HG02623 (cell line): Measurements from ENCODE around the gene PRXL2B.
"Not testable (repeated sequence)": the region's sequence is repeated elsewhere in the genome, so short reads cannot be mapped to it uniquely, and the experiment has no call there.

Source experiments
- ATAC-seq: cut with Tn5 transposase; IDR thresholded peaks from one replicate; pipeline ENCODE4 v1.9.1; 2021; ENCODE audit warnings: moderate library complexity; ENCODE audit not compliant: unreplicated experiment

PRXL2B gene

GRCh38 chr1:2550309-2550861 lies 36.2 kb upstream of the PRXL2B start:
- ATAC-seq = not testable (repeated sequence)

DNA sequence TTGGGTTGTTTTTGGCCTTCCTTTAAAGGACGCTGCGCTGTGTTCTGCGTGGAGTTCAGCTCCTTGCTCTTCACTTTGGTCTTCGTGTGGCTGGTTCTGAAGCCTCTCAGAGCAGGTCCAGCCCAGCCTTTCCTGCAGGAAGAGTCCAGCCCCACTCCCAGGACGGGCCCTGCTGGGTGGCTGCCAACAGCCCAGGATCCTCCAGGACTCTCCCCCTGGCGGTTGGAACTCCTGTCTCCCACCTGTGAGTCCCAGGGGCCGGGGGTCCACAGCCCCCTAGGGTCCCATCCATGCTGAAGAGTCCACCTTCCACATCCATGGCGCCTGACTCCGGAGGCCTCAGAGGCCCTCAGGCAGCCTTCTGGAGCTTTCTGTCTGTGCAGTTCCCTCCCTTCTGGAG lies 35.0 kb upstream of the PRXL2B start:
- ATAC-seq = not testable (repeated sequence)

- no peak for ATAC-seq
Observed at GRCh38 chr1:2552189-2552588, 34.4 kb upstream of the PRXL2B start.

- not testable (repeated sequence) for ATAC-seq
Observed at GRCh38 chr1:2553076-2553475, 33.5 kb upstream of the PRXL2B start.

- ATAC-seq = no peak
Observed at GRCh38 chr1:2553871-2554620, 32.5 kb upstream of the PRXL2B start.

- ATAC-seq = no peak
Observed at GRCh38 chr1:2554621-2555387, 31.8 kb upstream of the PRXL2B start.

- ATAC-seq = no peak
Observed at GRCh38 chr1:2555634-2556276, 30.8 kb upstream of the PRXL2B start.

DNA sequence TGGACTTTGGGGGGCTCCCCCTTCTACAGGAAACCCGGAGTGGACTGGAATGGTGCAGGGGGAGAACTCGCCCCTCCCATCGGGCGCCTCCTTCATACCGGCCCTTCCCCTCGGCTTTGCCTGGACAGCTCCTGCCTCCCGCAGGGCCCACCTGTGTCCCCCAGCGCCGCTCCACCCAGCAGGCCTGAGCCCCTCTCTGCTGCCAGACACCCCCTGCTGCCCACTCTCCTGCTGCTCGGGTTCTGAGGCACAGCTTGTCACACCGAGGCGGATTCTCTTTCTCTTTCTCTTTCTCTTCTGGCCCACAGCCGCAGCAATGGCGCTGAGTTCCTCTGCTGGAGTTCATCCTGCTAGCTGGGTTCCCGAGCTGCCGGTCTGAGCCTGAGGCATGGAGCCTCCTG lies 30.3 kb upstream of the PRXL2B start, which contains the start of gene TNFRSF14:
Gene TNFRSF14, plus strand, starts transcription at position 95 of the 401 bp plus-strand sequence. Its CDS starts 294 bp downstream, at position 389.
- no peak for ATAC-seq

DNA sequence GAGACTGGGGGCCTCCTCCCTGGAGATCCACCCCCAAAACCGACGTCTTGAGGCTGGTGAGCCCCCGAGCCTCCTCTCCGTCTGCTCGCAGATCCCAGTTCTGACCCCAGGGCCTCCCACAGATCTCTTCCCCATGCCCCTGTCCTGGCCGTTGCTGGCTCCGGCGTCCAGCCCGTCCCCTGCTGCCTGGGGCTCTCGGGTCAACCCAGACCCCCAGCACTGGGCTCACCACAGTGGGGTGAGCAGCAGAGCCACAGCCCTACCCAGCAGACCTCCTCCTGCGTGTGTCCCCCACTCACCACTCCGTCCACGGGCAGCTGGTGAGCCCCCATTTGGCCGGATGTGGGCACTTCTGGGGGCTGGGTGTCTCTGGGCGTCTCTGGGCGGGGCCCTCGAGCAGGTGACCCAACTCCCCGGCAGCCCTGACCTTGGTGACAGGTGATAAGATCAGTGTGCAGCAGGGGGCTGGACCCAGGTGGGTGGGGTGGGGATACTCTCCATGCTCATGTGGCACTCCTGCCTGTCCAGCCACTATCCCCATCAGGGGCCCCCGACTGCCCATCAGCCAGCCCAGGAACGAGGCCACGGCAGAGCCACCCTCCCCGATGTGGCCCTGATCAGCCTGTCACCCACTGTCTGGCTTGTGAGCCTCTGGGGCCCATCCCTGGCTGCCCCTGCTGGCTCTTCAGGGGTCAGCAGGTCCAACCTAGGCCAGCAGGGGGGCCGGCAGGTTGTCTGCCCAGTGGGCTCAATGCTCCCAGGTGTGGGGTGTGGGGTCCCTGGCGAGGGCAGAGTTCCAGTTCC lies 29.7 kb upstream of the PRXL2B start:
- no peak for ATAC-seq

DNA sequence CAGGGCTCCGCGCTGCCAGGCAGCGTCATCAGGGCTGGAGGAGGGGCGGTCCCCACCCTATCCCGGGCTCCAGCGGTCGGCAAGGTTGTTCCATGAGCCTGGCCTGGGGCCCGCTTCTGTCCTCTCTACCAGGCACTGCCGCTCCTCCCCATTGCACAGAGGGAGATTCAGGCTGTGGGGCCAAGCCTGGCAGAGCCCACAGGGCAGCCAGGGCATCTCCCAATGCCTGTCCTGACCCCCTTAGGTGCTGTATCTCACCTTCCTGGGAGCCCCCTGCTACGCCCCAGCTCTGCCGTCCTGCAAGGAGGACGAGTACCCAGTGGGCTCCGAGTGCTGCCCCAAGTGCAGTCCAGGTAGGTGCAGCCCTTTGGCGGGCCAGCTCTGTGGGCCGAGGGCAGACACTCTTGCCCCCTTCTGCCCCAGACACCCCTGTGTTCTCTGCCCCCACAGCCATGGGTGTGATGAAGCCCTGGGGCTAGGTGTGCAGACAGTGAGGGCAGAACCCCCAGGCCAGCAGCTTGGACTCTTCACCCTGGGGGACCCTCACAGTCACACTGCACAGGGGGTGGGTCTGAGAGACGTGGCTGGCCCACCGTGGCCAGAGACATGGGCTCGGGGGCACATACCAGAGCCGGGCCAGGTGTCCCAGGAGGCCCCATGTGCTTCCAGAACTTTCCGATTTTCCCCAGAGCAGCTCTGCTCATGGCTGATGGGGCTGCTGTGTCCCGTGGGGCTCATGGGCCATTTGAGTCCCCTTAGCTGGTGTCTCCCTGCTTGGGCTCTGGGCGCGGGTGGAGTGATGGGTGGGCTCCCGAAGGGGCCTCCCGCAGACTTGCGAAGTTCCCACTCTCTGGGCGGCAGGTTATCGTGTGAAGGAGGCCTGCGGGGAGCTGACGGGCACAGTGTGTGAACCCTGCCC lies 28.8 kb upstream of the PRXL2B start:
- no peak for ATAC-seq

DNA sequence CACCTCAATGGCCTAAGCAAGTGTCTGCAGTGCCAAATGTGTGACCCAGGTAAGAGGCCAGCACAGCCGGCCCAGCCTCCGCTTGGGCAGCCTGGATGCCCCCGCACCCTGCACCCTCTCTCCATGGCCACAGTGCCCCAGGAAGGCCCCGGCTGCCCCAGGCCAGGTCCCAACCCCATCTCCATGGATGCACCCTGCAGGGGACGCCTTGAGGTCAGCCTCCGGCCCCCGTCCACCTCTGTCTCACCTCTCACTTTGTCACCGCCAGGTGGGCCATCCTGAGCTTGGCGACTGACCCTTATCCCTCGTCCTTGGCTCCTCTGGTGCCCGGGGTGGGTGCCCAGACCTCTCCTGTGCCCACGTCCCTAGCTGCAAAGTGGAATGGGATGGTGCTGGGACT lies 28.2 kb upstream of the PRXL2B start:
- ATAC-seq = no peak

GRCh38 chr1:2558861-2559260 lies 27.7 kb upstream of the PRXL2B start:
- ATAC-seq = no peak

DNA sequence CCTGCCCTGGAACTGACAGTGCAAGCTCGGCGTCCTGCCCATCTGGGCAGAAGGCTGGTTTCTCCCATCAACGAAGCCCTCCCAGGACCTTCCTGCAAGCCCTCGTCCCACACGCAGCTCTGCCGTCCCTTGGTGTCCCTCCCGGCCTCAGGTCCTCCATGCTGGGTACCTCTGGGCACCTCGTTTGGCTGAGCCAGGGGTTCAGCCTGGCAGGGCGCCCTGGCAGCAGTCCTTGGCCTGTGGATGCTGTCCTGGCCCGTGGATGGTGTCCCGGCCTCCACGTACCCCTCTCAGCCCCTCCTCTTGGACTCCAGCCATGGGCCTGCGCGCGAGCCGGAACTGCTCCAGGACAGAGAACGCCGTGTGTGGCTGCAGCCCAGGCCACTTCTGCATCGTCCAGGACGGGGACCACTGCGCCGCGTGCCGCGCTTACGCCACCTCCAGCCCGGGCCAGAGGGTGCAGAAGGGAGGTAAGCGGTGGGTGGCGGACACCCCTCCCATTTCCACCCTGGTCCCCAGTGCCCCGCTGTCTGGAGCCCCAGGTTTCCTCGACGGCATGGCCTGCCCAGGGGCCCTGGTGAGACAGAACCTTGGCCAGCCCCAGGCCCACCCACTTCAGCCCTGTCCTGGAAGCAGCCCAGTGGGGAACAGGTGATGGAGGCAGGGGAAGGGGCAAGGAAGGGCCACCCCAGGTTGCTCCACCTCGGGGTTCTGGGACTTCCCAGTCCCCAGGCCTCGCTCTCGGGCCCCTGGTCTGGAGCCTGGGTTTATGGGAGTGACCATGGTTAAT lies 26.9 kb upstream of the PRXL2B start:
- no peak for ATAC-seq

- no peak for ATAC-seq
Observed at GRCh38 chr1:2560299-2561073, 26.1 kb upstream of the PRXL2B start.

GRCh38 chr1:2561446-2561845 lies 25.1 kb upstream of the PRXL2B start:
- ATAC-seq = no peak

DNA sequence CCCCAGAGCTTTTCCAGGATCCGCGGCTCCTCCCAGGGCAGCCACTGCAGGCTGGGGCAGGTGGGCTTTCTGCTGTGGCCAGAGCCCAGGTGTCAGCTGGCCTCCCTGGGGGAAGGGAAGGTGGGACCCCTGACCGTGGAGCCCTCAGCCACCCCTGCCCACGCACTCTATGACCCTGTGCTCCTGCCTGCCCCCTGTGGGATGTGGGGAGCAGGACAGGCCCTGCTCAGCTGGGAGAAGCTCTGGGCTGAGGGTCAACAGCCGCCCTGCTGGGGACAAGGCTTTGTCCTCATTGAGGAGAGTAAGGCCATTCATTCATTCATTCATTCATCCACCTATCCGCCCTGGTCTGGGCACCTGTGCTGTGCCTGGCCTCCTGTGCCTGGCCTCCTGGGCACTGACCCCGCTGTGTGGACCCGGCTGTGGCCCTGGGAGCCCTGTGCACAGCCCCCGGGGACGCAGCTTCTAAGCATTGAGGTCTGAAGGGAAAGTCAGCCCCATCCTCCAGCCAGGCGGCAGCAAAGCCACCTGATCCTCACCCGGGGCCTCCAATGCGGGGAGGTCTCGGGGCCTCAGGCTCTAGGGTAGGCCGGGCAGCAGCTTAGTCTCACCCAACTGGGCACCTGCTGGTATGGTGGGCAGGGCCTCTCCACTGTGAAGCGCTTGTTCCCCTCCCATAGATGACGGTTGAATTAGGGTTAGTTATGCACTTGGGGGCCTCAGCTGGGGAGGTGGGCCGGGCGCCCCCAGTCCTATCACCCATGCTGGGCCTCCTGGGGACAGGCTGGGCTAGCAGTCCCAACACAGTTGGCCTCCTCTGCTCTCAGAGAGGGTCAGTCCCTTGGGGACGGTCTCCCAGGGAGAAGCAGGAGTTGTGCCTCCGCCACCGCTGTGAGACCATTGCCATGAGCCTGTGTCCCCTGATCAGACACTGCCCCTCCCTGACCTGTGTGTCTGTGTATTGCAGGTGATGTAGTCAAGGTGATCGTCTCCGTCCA lies 24.4 kb upstream of the PRXL2B start:
- ATAC-seq = no peak

DNA sequence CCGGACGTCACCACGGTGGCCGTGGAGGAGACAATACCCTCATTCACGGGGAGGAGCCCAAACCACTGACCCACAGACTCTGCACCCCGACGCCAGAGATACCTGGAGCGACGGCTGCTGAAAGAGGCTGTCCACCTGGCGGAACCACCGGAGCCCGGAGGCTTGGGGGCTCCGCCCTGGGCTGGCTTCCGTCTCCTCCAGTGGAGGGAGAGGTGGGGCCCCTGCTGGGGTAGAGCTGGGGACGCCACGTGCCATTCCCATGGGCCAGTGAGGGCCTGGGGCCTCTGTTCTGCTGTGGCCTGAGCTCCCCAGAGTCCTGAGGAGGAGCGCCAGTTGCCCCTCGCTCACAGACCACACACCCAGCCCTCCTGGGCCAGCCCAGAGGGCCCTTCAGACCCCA lies 23.4 kb upstream of the PRXL2B start:
- ATAC-seq = no peak
